ENCODE data around the gene HECTD4. TPM values are rescaled to one million over a fixed set of nuclear protein-coding genes. Genes with fewer than 3 reads are reported as not detected.

The HECTD4 gene
- total RNA-seq (2022) (65.7 and 70.2 TPM in 2 replicates), Bru-seq, nascent RNA (percentile 76 among the genes with signal in this experiment), BruChase-seq, experiment 1, labeled RNA remaining after a 6-hour chase (percentile 82 among the genes with signal in this experiment), BruChase-seq, experiment 2, labeled RNA remaining after a 2-hour chase (percentile 81 among the genes with signal in this experiment)
- long read RNA-seq, partial matches to known transcripts = 17 of 20 reads
- long read RNA-seq, other reads (novel, unspliced or antisense) = 3 of 20 reads

DNA sequence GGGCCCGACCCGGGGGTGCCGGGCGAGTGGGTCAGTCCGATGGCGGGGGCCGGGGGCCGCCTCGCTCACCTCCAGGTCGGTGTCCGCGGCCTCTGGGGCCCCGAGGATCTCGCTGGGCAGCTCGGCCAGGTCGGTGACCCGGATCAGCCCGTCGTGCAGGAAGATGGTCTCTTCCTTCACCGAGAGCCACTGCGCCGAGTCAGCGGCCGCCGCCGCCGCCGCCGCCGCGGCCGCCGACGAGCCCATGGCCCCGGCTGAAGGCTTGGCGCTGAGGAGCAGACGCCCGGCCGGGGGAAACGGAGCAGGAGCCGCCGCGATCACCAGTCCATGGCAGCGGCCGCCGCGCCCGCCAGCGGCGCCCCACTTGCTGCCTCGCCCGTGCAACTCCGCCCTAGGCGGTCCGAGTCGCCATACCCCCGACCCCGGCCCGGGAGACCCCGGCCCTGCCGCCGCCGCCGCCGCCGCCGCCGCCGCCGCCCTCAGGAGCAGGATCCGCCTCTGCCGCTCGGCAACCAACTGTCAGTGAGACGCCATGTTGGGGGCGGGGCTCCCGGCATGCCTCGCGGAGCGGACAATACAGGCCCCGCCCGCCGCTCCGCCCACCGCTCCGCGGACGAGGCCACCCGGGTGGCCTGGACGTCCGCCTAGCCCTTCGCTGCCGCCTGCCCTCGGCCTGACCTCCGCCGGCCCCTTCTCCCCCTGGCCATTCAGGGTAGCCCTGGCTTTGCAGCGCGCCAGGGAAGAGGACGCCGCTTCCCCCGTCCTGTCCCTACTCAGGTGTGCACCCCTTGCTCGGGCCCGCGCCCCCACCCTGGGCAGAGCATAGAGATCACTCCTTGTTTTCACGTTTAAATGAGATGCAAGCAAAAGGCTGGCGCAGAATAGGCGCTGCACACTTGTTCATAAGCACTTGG, at the start of gene HECTD4:
TSS of gene HECTD4 (minus strand) at position 549 of the 914 bp plus-strand sequence. CDS start at position 246, 303 bp downstream.
- no TSS peak for BruUV-seq (replicated peaks)
- intact Hi-C loops (cut with micrococcal nuclease; ENCODE audit: unreplicated experiment) = loop anchor here (10.0 kb wide), 2 partner anchors 267 to 437 kb away; no protein-coding TSS in a partner anchor
- peaks cover 15% of the 10 kb centered on the region for H3K4me1 Mint-ChIP-seq (ENCODE audit: low read depth, unreplicated experiment)
- peak; percentile 99 for DNase-seq
- CTCF ChIA-PET = no interaction called here
- H3K36me3 Mint-ChIP-seq (ENCODE audit: insufficient read depth, unreplicated experiment) = peaks cover 30% of the 10 kb centered on the region
- TF ChIP-seq CTCF (IDR thresholded peaks at IDR 0.05; ENCODE audit: unreplicated experiment) = no peak
- H3K4me3 Mint-ChIP-seq (ENCODE audit: low read depth, unreplicated experiment) = peak within 1 kb of the TSS; percentile 96
- no peaks in the 10 kb centered on the region for H3K27me3 Mint-ChIP-seq (ENCODE audit: unreplicated experiment)
- H3K9me3 Mint-ChIP-seq (ENCODE audit: low read depth, unreplicated experiment) = no peaks in the 10 kb centered on the region
- H3K27ac Mint-ChIP-seq (ENCODE audit: unreplicated experiment) = peak within 1 kb of the TSS; percentile 94

DNA sequence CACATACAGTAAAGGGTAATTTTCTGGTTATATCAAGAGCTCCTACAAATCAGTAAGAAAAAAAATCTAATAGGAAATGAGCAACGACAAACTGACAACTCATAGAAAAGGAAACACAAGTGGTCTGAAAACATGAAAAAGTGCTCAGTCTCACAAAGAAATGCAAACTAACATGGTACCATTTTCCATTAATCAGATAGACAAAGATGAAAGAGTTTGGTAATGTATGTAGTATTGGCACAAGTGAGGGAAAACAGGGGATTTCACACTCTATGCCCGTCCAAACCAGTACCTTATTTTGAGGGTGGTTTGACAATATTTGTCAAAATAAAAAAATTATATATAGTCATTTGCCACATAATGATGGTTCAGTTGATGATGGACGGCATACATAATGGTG, 49.7 kb upstream of the HECTD4 start:
- CTCF ChIA-PET = no interaction called here

DNA sequence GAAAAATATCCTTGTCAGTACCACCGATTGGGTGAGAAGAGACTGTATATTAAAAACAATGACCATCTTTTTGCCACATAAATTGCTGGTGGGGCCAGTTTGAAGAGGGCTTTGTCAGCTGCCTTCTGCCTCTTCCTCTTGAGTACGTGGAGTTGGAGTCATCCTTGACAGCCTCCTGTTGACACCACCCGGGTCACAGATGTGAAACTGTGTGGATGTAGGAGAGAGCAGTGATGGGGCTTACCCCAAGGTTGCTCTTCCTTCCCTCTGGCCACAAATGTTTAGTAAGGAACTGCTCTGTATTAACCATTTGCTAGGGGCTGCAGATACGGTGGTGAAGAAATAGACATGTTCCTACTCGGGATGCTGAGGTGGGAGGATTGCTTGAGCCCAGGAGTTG, 48.7 kb upstream of the HECTD4 start:
- Mint-ChIP-seq H3K36me3 (ENCODE audit: insufficient read depth, unreplicated experiment) (peaks cover 16% of the 10 kb centered on the region), H3K4me3 (ENCODE audit: low read depth, unreplicated experiment) (no peak overlapping the region), H3K27ac (ENCODE audit: unreplicated experiment) (no peak overlapping the region)

More for the DNA sequence above, 49.7 kb upstream of the HECTD4 start:
- no peak overlapping the region for H3K4me3 Mint-ChIP-seq (ENCODE audit: low read depth, unreplicated experiment)
- no peaks in the 10 kb centered on the region for H3K4me1 Mint-ChIP-seq (ENCODE audit: low read depth, unreplicated experiment)
- DNase-seq = no peak
- BruUV-seq (replicated peaks) = no TSS peak
- intact Hi-C loops (cut with micrococcal nuclease; ENCODE audit: unreplicated experiment) = no loop called here
- no peaks in the 10 kb centered on the region for H3K9me3 Mint-ChIP-seq (ENCODE audit: low read depth, unreplicated experiment)
- H3K27me3 Mint-ChIP-seq (ENCODE audit: unreplicated experiment) = no peaks in the 10 kb centered on the region
- TF ChIP-seq CTCF (IDR thresholded peaks at IDR 0.05; ENCODE audit: unreplicated experiment) = no peak
- no peak overlapping the region for H3K27ac Mint-ChIP-seq (ENCODE audit: unreplicated experiment)
- peaks cover 8% of the 10 kb centered on the region for H3K36me3 Mint-ChIP-seq (ENCODE audit: insufficient read depth, unreplicated experiment)

GRCh38 chr12:112427760-112428159, 45.5 kb upstream of the HECTD4 start:
- peaks cover 3% of the 10 kb centered on the region for H3K4me1 Mint-ChIP-seq (ENCODE audit: low read depth, unreplicated experiment)
- TF ChIP-seq CTCF (IDR thresholded peaks at IDR 0.05; ENCODE audit: unreplicated experiment) = no peak
- no peaks in the 10 kb centered on the region for H3K27me3 Mint-ChIP-seq (ENCODE audit: unreplicated experiment)
- no peak overlapping the region for H3K4me3 Mint-ChIP-seq (ENCODE audit: low read depth, unreplicated experiment)
- intact Hi-C loops (cut with micrococcal nuclease; ENCODE audit: unreplicated experiment) = no loop called here
- CTCF ChIA-PET = no interaction called here
- DNase-seq = no peak
- H3K9me3 Mint-ChIP-seq (ENCODE audit: low read depth, unreplicated experiment) = no peaks in the 10 kb centered on the region
- no TSS peak for BruUV-seq (replicated peaks)
- H3K36me3 Mint-ChIP-seq (ENCODE audit: insufficient read depth, unreplicated experiment) = peaks cover 20% of the 10 kb centered on the region
- H3K27ac Mint-ChIP-seq (ENCODE audit: unreplicated experiment) = no peak overlapping the region

More for the DNA sequence above, 48.7 kb upstream of the HECTD4 start:
- BruUV-seq (replicated peaks) = no TSS peak
- H3K4me1 Mint-ChIP-seq (ENCODE audit: low read depth, unreplicated experiment) = no peaks in the 10 kb centered on the region
- H3K9me3 Mint-ChIP-seq (ENCODE audit: low read depth, unreplicated experiment) = no peaks in the 10 kb centered on the region
- CTCF ChIA-PET = no interaction called here
- H3K27me3 Mint-ChIP-seq (ENCODE audit: unreplicated experiment) = no peaks in the 10 kb centered on the region
- DNase-seq = no peak
- TF ChIP-seq CTCF (IDR thresholded peaks at IDR 0.05; ENCODE audit: unreplicated experiment) = no peak
- intact Hi-C loops (cut with micrococcal nuclease; ENCODE audit: unreplicated experiment) = no loop called here

Data from Calu3 (cell line).